T1000 (cell line): Measurements from ENCODE around the gene B4GALT4.

Experiments
- DNase-seq: peaks from one replicate; lab custom pipeline; 2025; ENCODE audit warnings: mixed read lengths; lab: John Stamatoyannopoulos, UW

The B4GALT4 gene

DNA sequence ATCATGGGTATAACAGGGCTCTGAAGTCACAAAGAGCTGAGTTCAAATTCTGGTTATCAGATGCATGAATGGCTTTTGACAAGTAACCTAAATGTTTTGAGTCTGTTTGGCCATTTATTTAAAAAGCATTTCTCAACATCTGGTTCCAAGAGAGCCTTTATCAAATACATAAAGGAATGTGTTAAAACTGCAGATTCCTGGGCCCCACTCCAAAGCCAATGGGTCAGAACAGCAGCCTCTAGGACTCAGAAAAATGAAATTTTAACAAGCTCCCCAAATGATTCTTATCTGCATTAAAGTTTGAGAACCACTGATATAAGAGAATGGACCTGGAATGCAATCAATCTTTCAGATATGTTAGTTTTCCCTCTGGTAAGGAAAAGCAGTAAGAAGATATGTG lies 3.4 kb downstream of the B4GALT4 start:
- DNase-seq = no peak

DNA sequence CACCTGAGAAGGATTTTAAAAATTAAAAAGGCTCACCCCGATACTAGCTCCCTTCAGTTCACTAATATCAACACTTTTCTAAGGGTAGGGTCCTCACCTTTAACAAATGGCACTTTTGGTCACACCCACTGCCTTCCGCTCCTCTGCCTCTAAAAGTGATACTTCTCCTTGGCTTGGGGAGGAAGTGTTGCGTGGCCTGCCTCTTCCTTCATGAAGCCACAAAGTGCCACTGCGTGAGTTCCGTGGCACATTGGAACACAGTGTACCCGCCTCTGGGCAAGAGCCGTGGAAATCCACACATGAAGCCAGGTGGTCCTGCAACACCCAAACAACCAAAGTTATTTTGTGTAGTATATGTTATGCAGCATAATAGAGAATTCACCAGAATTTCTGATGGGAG lies 3.9 kb downstream of the B4GALT4 start:
- no peak for DNase-seq

DNA sequence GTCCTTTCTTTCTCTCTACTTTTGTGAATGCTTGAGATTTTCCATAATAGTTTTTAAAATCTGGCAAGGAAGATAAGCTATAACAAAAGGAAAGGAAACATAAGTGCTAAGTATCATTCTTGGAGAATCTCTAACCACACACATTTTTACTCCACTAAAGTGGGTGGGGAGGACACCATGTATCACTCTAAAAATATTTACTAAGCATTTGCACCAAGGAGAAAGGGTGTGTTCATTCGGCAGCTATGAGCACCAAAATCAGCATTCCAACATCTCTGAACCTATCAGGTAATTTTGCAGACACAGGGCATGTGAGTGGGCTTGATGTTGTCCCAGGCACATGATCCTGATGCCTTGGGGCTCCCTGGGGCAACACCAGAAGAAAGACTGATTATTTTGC lies 5.5 kb downstream of the B4GALT4 start:
- no peak for DNase-seq

DNA sequence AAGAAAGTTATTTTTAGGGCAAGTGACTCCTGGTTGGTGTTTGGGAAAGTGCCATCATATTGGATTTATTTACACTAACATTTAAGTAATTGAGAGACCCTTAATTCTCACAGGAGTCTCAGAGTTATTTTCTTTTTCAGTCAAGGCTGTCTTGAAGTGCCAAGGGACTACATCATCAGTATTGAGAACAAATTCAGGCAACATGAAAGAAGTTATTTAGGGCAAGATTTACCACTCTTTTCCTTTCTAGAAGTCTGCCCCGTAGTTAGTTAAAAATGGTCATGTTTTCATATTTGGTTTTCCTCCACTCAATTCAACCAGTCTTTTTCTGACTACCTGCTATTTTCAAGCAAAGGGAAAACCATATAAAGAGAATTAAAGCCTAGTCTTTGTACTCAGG lies 6.1 kb downstream of the B4GALT4 start:
- DNase-seq = no peak

DNA sequence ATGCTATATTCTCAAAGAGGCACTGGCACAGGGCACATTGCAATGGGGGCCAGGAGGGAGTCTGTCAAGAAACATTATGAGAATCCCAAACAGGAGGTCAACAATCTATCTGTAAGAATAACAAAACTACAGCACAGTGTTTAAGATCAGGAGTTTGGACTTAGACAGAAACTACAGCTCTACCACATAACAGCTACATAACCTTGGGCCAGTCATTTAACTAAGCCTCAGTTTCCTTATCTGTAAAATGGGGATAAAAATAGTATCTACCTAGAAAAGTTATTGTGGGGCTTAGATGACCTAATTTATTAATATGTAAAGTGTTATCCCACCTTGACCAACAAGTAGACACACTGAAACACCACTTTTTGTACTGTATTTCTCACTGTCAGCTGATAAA lies 9.9 kb downstream of the B4GALT4 start:
- no peak for DNase-seq

DNA sequence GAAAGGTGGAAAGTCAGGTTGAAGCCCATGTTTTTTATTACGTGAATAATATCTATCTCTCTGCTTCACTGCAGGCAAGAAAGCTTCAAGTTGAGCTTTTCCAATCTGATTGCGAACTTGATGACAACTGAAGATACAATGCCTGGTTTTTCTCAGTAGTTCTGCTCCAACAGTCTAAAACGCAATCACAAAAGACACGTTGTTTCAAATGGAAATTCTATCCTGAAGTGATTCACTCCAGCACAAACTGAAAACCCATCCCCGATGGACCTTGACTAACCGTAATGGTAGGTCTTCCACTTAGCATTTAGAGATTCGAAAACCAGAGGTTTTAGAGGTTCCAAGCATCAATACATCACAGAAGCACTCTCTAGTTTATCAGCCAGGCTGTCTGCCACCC lies 10.6 kb downstream of the B4GALT4 start:
- DNase-seq = no peak

DNA sequence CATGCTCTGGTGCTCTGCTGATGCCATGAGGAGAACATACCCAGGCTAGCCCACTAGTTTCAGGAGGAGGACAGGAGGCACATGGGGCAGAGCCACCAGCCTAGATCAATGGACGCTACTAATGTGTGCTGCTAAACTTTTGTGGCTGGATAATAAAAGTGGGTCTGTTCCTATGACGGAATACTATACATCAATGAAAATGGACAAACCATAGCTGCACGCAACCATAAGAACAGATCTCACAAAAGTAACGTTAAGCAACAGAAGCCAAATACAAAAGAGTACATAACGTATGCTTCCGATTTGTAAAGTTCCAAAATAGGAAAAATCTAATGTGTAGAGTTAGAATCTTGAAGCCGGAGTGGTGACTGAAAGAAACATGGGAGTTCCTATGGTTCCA lies 11.5 kb downstream of the B4GALT4 start:
- DNase-seq = no peak

DNA sequence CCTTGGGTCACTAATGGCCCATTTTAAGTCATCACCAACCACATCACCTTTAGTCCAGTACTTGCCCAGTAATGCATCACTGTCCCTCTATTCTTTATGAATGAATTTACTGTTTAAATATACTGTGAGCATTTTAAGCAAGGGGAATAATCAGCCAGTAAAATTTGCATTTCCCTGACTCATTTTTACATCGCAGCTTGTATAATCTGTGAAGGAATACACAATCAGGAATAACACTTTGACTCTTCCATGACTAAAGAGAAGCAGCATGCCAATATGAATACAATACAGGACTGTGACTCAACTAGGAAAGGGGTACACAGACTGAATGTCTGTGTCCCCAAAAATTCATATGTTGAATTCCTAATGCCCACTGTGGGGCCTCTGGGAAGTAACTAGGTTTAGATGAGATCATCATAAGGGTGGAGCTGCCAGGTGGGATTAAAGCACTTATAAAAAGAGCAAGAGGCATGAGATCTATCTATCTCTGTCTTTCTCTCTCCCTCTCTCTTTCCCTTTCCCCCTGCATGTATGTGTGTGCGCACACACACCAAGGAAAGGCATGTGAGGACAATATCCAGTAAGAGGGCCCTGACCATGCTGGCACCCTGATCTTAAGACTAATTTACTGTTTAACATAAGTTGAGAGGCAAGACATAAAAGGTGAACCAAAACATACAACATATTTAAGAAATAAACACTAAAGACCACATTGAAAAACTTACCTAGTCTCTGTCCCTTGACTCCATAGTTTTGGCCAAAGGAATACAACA lies 12.1 kb downstream of the B4GALT4 start:
- no peak for DNase-seq

DNA sequence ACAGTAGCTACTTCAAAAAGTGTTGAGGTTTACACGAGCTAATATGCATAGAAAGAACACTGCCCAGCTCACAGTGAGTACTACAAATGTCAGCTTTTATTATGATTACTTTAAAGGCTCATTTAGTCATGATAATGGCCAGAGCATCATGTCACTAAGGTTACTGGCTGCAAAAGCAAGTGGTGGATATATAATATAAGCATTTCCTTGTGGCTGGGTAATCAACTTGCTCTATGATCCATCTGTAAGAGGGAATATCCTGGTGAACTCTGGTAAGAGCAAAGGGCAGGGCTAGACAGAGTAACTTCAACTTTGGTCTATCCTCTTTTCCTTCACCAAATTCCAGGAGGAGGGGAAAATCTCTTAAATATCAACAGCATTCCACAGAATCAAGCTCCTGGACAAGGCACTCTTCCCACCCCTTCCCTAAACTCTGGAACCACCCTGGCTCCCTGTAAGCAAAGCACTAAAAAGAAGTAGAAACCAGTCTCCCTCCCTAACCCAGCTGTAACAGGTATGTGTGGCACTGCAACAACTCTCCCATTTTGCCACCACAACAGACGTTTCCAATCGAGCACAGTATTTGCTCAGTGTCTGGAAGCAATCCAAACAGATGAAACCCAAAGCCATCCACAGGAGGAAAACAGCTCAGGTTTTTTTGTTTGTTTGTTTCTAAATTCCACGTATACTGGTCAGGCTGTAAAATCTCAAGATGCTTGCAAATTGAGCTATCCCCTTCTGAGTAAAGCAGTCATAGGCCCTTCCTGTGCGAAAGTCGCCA lies 13.4 kb downstream of the B4GALT4 start:
- DNase-seq = no peak

DNA sequence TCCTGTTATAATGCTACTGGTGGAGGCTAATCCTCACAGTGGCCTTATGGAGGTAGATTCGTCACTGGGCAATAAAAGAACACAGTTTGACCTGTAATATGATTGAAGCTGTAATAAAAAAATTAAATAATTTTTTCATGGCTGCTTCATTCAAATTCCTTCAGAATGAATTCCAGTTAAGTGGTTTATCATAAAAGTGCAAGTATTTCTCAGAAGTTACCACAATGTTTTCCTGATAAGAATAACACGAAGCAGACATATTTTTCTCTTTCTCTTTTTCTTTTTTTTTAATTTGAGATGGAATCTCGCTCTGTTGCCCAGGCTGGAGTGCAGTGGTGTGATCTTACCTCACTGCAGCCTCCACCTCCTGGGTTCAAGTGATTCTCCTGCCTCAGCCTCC lies 15.6 kb downstream of the B4GALT4 start:
- DNase-seq = no peak

DNA sequence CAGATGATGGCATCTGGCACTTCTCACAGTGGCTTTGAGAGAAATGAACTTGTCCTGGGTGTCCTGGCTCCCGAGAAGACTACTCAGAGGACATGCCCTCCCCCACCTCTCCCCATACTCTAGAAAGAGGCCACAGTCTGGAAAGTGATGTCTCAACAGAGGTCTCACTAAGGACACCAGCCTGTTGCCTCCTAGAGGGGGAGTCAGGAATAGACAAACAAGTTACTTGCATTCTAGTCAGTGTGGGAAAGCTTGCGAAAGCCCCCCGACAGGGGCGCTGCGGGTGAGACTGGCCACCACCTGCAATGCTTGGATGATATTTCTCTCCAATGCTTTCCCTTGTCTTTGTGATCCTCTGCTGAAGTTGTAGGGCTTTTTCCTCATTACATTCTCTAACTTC lies 17.2 kb downstream of the B4GALT4 start:
- no peak for DNase-seq

DNA sequence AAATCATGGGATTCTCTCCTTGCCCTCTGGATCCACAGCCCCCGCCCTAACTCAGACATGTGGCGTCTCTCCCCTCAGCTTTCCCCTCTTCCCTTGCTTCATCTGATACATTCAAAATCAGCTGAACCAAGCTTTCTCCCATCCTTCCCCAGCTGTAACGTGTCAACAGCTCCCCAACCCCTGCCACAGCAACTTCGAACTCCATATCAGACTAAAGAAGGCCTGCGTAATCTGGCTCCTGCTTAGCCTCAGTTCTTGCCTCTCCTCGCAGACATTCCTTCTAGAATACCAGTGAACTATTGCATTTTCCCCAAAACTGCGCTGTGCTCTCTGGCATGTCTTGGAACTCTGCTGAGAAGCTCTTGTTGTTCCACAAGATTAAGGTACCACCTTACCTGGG lies 18.3 kb downstream of the B4GALT4 start:
- DNase-seq = no peak

DNA sequence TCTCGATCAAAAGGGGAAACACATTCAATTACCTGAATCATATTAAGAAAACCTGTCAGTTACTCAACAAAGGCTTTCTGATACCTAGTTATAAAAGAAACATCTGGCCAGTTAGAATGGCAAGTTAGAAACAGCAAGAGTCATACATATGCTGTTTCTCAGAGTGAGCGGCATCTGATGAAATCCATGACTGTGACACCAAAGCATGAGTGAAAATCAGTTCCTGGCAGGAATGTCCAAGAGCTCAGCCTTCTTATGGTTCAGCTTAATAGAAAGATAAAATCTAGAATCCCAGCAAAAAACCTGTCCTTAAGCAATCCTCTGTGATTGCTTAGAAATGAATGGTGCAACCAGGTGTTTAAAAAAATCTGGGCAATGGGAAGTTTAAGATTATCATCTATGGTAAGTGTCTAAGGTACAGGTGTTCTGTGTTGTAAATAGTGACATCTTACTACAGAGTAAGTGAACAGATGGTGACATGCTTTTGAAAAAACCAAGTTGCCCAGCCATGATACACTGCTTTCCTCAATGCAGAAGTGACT lies 18.8 kb downstream of the B4GALT4 start:
- DNase-seq = no peak

DNA sequence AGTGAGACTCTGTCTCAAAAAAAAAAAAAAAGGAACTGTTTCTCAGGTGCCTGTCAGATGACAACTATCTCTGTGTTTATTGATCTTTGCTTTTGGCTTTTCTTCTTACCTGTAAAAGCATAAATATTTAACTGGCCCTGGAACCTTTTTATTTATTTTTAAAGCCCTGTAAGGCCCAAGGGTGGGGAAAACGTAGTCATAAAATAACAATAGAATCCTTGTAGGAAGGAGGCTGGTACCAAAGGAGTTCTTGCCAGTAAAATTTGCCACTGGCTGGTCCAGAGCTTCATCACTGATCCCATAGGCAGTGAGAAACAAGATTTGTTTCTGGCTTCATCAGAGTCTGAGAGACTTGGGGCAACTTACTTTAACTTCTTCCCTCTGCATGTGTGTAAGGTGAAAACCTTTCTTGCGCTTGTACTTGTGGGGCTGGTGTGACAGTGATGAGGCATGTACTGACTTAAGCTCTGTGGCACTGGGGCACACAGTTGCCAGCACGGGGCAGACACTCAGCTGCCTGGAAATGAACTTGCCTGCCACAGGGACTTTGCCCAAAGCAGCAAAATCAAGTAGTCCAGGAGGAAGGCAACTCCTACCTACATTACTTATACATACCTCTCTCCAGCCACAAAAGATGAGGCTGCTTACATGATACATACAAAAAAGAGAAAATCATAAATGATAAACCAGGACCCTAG lies 19.6 kb downstream of the B4GALT4 start:
- DNase-seq = no peak

DNA sequence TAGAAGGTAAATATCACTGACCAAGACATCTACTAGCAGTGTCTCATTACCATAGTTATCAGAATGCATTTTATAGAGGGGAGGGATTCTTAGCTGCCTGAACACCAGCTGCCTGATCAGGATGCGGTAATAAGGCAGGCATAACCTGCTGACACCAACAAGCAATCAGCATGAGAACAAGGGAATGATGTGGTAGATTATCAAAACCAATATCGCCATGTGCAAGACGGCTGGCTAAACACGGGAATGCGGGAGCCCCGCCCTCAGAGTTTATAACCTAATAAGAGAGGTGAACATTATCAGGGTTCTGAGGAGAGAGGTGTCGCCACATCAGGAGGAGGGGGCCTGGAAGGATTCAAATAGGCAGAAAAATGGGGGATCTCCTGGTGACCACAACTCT lies 20.5 kb downstream of the B4GALT4 start:
- no peak for DNase-seq

DNA sequence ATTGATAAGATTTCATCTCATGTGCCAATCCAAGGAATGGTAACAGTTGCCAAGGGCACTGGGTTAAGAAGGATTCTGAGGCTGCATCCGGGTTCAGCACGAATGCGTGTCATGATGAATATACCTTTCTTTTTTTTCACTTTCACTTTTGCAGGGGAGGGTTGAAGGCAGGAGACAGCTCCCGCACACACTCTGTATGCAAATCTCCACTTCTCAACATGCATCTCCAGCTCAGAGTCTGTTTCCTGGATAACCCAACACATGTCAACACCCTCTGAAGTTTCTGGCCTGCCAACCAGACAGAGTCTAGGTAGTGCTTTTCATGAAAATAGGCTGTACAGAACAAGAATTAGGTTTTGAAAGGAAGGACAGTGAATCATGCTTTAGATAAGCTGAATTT lies 21.6 kb downstream of the B4GALT4 start:
- no peak for DNase-seq

DNA sequence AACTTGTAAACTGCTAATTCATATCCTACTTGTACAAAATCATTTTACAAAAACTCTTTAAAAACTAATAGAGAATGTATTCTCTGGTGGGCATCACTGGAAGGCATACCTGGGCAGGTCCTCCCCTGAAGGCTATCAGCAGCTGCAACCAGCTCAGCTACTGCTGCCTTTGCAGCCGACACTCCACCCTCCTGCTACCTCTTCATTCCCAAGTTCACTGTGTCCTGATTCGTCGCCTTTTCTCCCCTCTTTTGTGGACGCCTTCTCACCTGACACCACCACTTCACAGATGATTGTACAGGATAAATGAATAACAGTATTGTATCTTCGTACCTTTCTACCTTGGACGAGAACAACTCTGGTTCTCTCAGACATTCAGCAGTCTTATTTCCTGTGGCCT lies 28.9 kb downstream of the B4GALT4 start:
- no peak for DNase-seq

DNA sequence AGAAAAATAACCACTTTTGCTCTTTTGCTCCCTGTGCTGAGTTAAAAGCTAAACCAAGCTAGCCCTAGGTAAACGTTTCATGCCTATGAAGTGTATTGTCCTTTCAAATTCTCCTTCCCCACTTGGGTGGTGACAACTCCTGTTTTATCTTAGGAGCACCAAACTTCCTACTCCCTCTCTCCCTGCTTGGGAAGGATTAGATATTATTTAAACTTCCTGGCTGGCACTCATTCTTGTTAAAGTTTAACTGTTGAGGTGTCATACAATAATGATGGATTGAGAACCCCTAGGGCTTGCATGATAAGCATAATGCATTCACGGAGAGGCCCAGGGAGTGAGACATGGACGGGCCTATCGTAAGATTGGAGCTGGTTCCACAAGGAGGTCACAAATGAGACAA lies 29.5 kb downstream of the B4GALT4 start:
- no peak for DNase-seq

DNA sequence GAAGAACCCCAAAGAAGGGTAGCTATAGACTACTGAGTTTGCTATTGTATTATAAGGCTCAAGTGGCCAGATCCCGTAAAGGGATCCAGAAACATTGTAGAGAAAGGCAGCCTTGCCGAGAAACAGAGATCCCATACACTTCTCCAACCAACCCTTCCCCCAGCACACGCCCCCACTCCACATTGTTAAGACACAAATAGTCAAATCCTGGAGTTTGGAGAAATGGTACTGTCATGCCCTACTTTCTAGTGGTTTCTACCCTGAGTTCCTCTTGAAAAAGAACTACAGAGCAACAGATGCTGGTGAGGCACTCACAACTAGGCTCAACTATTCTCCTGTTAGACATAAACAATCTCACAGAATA lies 33.2 kb downstream of the B4GALT4 start:
- DNase-seq = no peak

DNA sequence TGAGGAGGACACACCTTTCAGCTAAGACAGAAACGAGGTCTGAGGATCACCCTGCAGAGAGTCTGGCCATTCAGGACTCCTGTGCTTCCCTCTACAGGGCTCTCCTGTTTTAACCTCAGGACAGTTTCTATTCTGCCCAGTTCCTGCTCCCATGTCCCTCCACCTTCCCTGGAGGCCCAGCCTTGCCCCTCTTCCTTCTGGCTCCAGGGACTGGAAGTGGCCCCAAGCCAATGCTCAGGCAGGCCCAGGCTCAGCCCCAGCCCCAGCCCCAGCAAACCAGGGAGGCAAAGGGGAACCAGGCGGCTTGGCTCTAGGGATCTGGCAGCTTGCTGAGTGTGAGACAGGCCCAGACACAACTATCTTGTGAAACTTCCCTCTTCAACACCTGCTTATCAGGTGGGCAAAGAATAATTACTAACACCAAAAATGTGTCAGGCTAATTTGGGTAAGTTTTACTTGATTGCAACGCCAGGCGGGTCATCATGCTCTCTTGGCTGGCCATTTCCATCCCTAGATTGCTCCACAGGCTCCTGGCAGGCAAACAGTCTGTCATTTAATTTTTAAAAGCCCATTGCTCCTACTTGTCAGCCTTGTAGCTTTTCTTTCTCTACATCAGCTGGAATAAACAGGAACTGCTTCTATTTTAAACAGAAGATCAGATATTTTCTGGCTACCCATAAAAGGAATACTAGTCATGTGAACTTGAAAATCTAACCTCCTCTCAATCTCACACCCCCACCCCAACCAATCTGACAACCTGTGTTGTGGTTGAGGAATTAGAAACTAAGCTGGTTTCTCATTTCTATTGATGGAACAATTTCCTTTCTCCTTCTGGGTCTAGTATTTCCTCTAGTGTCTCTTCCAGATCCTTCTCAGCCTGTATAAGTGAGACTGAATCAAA lies 33.8 kb downstream of the B4GALT4 start:
- no peak for DNase-seq

DNA sequence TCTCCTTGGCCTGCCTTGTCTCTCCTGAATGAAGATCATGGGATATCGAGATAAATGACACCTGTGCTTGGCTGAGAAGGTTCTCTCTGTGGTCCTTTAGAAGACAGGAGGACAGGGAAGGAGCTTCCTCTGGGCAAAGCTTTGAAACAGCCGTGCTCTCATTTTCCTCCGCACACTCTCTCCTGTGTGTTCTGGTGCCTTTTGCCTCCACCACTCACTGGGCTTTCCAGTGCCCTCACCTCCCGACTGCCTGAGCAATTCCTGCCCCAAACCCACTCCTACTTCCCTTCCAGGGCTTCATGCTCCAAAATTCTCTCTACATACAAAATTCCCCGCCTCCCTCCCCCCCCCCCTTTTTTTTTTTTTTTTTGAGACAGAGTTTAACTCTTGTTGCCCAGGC lies 35.0 kb downstream of the B4GALT4 start:
- no peak for DNase-seq

DNA sequence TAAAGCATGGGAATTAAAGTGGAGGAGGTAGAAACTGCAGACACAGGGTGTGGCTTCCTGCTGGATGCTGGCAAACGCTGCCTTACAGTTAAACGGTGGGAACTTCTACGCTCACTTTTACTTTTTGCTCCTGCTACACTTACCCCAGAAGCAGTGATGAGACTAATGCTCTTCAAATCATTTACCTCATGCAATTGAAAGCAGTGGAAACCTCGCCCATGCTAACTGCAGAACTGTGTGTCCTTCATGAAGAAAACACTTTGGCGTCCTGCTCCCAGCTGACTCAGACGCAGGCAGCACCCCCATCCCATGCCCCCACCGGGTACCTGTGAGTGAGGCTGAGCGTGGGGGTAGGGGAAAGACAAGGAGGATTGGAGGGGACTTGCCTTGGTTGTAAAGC lies 35.5 kb downstream of the B4GALT4 start:
- DNase-seq = no peak
